OCI-LY7 (cell line): ENCODE data around the gene RCAN3. TPM values are rescaled to one million over a fixed set of nuclear protein-coding genes. Genes with fewer than 3 reads are reported as not detected.

Experiments used
- BruUV-seq: library from RNA; stranded (reverse); fragments of 400-500 nt; replicated peaks from 2 replicates; lab custom pipeline; 2021; lab: Mats Ljungman, UMichigan
- CTCF ChIA-PET: fragments of 300-600 bp; sonication (Branson Sonifier 250); formaldehyde crosslinking; loops from one replicate; lab custom pipeline; 2022; ENCODE audit warnings: antibody characterized with exemption; ENCODE audit not compliant: unreplicated experiment; lab: Charles Lee
- POLR2A ChIA-PET: fragments of 300-600 bp; sonication (Branson Sonifier 250); formaldehyde crosslinking; loops from one replicate; lab custom pipeline; 2022; ENCODE audit warnings: antibody characterized with exemption; lab: Charles Lee
- DNase-seq: peaks from one replicate; pipeline ENCODE4 v3.0.0-alpha.2; 2015; ENCODE audit warnings: low spot score
- H2AFZ ChIP-seq: fragments of 200-600 bp; sonication (generic), shearing (Covaris generic); 2 replicates; pipeline ENCODE4 v1.6.1; 2014; ENCODE audit warnings: mild to moderate bottlenecking, antibody characterized with exemption, low read length, moderate library complexity
- H3K27ac ChIP-seq: fragments of 200-600 bp; sonication (generic); 2 replicates; pipeline ENCODE4 v1.5.1; 2014; ENCODE audit warnings: mixed run types, low read depth, mild to moderate bottlenecking, moderate library complexity, low read length, inconsistent platforms; ENCODE audit not compliant: poor library complexity, severe bottlenecking
- H3K36me3 ChIP-seq: fragments of 200-600 bp; sonication (generic); 2 replicates; pipeline ENCODE4 v1.6.1; 2014; ENCODE audit warnings: mild to moderate bottlenecking, antibody characterized with exemption, low read length, moderate library complexity, mixed read lengths; ENCODE audit not compliant: insufficient read depth
- H3K4me1 ChIP-seq: fragments of 200-600 bp; sonication (generic); 2 replicates; pipeline ENCODE4 v1.5.1; 2014; ENCODE audit warnings: mild to moderate bottlenecking, low read length; ENCODE audit not compliant: insufficient read depth, poor library complexity, severe bottlenecking
- H3K4me2 ChIP-seq: fragments of 200-600 bp; sonication (generic); 2 replicates; pipeline ENCODE4 v1.6.1; 2014; ENCODE audit warnings: mild to moderate bottlenecking, low read length
- H3K4me3 ChIP-seq: fragments of 200-600 bp; sonication (generic); 2 replicates; pipeline ENCODE4 v1.5.1; 2014; ENCODE audit warnings: mild to moderate bottlenecking, low read depth, low read length; ENCODE audit not compliant: poor library complexity, severe bottlenecking
- H3K79me2 ChIP-seq: fragments of 200-600 bp; sonication (generic); 2 replicates; pipeline ENCODE4 v1.6.1; 2016; ENCODE audit warnings: low read depth, mild to moderate bottlenecking, low read length, moderate library complexity, mixed read lengths; ENCODE audit not compliant: insufficient read depth
- H3K9me2 ChIP-seq: fragments of 200-600 bp; sonication (generic); 2 replicates; pipeline ENCODE4 v1.6.1; 2016; ENCODE audit warnings: mild to moderate bottlenecking, low read length, mixed read lengths; ENCODE audit not compliant: insufficient read depth
- H3K9me3 ChIP-seq: fragments of 200-600 bp; sonication (generic); 2 replicates; pipeline ENCODE4 v1.6.1; 2014; ENCODE audit warnings: mild to moderate bottlenecking, mixed run types, low read length, mixed read lengths
- H4K20me1 ChIP-seq: fragments of 200-600 bp; sonication (generic); 2 replicates; pipeline ENCODE4 v1.6.1; 2014; ENCODE audit warnings: mild to moderate bottlenecking, antibody characterized with exemption, low read length, moderate library complexity, mixed read lengths; ENCODE audit not compliant: insufficient read depth
- CTCF ChIP-seq: fragments of 200-600 bp; sonication (generic); conservative IDR thresholded peaks from 2 replicates; pipeline ENCODE4 v1.5.1; 2014; ENCODE audit warnings: mild to moderate bottlenecking, antibody characterized with exemption, low read length, moderate library complexity, mixed read lengths
- EZH2phosphoT487 ChIP-seq: fragments of 200-600 bp; sonication (generic); IDR thresholded peaks from 2 replicates; pipeline ENCODE4 v1.6.1; 2018; ENCODE audit warnings: low read depth, borderline replicate concordance, mild to moderate bottlenecking, mixed run types, antibody characterized with exemption, low read length, moderate library complexity, mixed read lengths
- intact Hi-C: fragments of 100-400 bp; cut with micrococcal nuclease; formaldehyde crosslinking; loops from one replicate; pipeline ENCODE4 v1.10.0; 2022; ENCODE audit not compliant: unreplicated experiment
- total RNA-seq, 2 experiments: library from RNA; depleted of rRNA in 1 of 2; stranded (reverse); fragments of >200 nt in 1 of 2; shearing (Covaris generic) in 1 of 2; gene quantifications; 2 replicates each; pipeline ENCODE4 v1.2.3, GENCODE V29; 2014 to 2022

The RCAN3 gene
- total RNA-seq, 2 experiments from 2014 or later = 13.0 to 47.8 TPM

GRCh38 chr1:24526045-24526444 is 23.4 kb downstream of the RCAN3 start:
- H3K27ac ChIP-seq = peak overlapping the region; percentile 69
- H2AFZ ChIP-seq = no peak overlapping the region; the same call in 1 of the 2 replicates
- peaks cover 15% of the 10 kb centered on the region; the same call in 1 of the 2 replicates for H3K79me2 ChIP-seq
- H3K4me3 ChIP-seq = peak overlapping the region; percentile 44
- BruUV-seq = no TSS peak
- H3K4me1 ChIP-seq = peaks cover 72% of the 10 kb centered on the region
- H3K9me2 ChIP-seq = no peaks in the 10 kb centered on the region
- H3K9me3 ChIP-seq = 0 out of 2 replicates have a peak, but pooled peaks cover 4% of the 10 kb centered on the region
- intact Hi-C loops = loop anchor here (10.0 kb wide), 1 partner anchor 1001 kb away; no protein-coding TSS in a partner anchor
- POLR2A ChIA-PET = interaction anchor here (0.6 to 3.4 kb wide), 10 partner anchors 8 to 733 kb away, joined by 3 to 21 read pairs (median 6); partner anchors contain the start of gene RCAN3
- no peak for DNase-seq
- CTCF ChIA-PET = interaction anchor here (1.2 to 1.3 kb wide), 2 partner anchors 10 to 110 kb away, joined by 3 to 4 read pairs; partner anchors contain the start of gene NIPAL3
- peaks cover 32% of the 10 kb centered on the region for H3K36me3 ChIP-seq
- H3K4me2 ChIP-seq = peak overlapping the region; percentile 74
- no peaks in the 10 kb centered on the region for H4K20me1 ChIP-seq
- TF ChIP-seq EZH2phosphoT487 (no peak), CTCF (no peak)

- Histone ChIP-seq H3K4me3 (no peak overlapping the region), H4K20me1 (no peaks in the 10 kb centered on the region), H3K36me3 (peaks cover 36% of the 10 kb centered on the region), H3K4me2 (no peak overlapping the region), H3K27ac (no peak overlapping the region), H3K79me2 (peaks cover 13% of the 10 kb centered on the region; the same call in 1 of the 2 replicates), H3K4me1 (peaks cover 62% of the 10 kb centered on the region), H3K9me3 (0 out of 2 replicates have a peak, but pooled peaks cover 4% of the 10 kb centered on the region), H2AFZ (no peak overlapping the region), H3K9me2 (no peaks in the 10 kb centered on the region)
- TF ChIP-seq CTCF (peak; percentile 93), EZH2phosphoT487 (no peak)
- DNase-seq = peak; percentile 57
- POLR2A ChIA-PET = interaction anchor here (0.7 to 3.4 kb wide), 6 partner anchors 9 to 84 kb away, joined by 3 to 21 read pairs (median 6); partner anchors contain the start of gene RCAN3
- CTCF ChIA-PET = interaction anchor here (1.2 kb wide), 1 partner anchor 111 kb away, joined by 3 read pairs; the partner anchor contains the start of gene NIPAL3
- intact Hi-C loops = loop anchor here (1.0 to 10.0 kb wide), 2 partner anchors 112 to 1002 kb away; partner anchors contain the start of gene NIPAL3
- no TSS peak for BruUV-seq
Measured at GRCh38 chr1:24526940-24527542, 24.4 kb downstream of the RCAN3 start.
